Measurements from ENCODE around the gene UBE3A.

GRCh38 chr15:25439369-25439836 is 579 bp upstream of the UBE3A start:
- no peak for TF ChIP-seq TAF1 (IDR thresholded peaks at IDR 0.05; ENCODE audit: borderline replicate concordance, insufficient read depth, low read length)
- TF ChIP-seq, protein P1, sequence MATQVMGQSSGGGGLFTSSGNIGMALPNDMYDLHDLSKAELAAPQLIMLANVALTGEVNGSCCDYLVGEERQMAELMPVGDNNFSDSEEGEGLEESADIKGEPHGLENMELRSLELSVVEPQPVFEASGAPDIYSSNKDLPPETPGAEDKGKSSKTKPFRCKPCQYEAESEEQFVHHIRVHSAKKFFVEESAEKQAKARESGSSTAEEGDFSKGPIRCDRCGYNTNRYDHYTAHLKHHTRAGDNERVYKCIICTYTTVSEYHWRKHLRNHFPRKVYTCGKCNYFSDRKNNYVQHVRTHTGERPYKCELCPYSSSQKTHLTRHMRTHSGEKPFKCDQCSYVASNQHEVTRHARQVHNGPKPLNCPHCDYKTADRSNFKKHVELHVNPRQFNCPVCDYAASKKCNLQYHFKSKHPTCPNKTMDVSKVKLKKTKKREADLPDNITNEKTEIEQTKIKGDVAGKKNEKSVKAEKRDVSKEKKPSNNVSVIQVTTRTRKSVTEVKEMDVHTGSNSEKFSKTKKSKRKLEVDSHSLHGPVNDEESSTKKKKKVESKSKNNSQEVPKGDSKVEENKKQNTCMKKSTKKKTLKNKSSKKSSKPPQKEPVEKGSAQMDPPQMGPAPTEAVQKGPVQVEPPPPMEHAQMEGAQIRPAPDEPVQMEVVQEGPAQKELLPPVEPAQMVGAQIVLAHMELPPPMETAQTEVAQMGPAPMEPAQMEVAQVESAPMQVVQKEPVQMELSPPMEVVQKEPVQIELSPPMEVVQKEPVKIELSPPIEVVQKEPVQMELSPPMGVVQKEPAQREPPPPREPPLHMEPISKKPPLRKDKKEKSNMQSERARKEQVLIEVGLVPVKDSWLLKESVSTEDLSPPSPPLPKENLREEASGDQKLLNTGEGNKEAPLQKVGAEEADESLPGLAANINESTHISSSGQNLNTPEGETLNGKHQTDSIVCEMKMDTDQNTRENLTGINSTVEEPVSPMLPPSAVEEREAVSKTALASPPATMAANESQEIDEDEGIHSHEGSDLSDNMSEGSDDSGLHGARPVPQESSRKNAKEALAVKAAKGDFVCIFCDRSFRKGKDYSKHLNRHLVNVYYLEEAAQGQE (IDR thresholded peaks at IDR 0.05; ENCODE audit: insufficient read depth in 1 of 2, low read depth in 2 of 2, low read length in 2 of 2): no peak

Data from PFSK-1 (cell line).